UCSD-AML1 (cell line): ENCODE measurements around the gene ZSWIM8.

Experiments used
- DNase-seq: peaks from one replicate; lab custom pipeline; 2025; ENCODE audit not compliant: unreplicated experiment; lab: John Stamatoyannopoulos, UW

Gene ZSWIM8

DNA sequence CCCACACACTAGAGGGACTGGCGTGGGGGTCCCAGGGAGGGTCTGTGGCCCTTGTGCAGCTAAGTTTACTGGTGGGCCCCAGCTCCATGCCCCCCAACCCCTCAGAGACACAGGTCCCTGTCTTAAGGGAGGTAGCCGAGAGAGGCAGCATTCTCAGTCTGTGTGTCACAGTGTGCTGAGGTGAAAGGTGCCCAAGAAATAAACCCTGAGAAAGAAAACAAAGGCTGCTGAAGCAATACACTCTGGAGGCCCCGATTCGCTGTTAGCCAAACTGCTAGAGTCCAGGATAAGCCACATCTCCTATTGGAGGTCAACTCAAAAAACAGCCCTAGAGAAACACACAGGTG lies 54.6 kb downstream of the ZSWIM8 start:
- DNase-seq: no peak

DNA sequence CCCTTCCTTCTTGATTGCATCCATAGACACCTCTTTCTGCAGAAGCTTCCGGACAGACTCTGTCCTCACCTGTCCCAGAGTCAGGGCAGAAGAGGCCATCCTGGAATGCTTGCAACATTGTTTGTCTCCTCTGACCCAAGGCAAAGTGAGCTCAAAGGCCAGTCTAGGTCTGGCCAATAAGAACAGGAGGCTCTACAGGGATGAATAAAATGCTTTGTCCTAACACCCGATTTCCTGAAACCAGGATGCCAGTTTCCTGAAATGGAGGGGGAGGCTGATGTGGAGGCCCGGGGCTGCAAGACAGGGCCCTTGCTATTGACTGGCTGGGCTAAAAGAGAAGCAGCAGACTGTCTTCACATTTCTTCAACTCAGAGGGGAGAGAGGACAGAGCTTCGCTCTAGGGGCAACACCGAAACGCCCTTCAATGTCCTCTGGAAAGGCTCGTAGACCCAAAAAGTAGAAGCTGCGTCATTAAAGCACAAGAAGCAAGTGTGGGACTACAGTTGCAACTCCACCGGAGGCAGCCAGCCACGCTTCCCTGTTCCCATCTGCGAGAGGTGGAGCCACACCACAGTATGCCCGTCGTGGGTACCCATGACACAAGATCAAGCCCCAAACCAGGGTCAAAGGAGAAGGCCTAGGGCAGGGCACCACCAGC lies 55.1 kb downstream of the ZSWIM8 start:
- no peak for DNase-seq

DNA sequence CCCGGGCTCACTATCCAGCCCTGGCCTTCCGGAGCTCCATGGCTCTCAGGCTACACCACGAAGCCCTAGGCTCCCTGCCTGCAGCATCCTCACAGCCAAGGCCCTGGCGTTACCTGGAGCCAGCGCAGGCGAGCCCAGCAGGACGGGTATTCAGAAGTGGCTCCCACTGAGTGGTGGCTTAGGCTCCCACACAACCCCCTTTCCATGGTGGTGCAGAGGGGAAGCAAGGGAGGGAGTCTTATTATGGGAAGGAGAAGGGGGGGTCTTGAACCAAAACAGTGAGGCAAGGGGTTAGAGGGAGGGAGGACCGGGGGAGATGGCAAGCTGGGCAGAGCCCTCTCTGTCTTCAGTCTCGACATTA lies 55.6 kb downstream of the ZSWIM8 start:
- no peak for DNase-seq

DNA sequence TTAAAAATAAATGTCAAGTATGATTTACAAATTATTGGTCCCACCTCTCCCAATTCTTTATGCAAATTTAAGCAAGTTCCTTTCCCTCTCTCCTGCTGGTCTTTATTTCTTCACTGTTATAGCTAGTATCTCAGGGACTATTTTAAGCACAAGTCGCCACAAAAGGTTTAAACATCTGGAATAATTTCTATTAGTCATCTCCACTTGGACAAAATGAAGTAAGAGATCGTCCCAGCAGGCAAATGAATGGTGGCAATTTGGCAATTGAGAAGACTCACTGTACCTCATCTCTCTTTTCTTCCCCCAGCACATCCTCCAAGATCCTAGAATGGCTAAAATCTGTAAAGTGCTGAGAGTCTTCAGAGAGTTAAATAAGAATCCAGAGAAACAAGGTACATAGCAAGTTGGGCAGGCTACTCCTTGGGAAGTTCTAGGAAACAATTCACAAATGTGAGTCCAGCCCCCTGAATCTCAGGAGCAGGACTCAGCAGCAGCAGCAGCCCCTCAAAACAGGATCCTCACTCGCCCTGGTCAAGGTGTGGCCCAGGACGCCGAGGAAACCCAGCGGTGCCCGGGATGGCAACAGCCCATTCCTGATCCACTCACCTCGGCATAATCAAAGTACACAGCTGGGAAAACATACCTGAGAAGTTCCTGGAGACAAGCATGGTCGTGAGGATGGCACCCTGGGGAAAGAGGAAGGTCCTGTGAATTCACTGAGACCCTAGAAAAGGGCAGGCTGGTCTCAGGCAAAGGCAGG lies 56.3 kb downstream of the ZSWIM8 start:
- DNase-seq: no peak

DNA sequence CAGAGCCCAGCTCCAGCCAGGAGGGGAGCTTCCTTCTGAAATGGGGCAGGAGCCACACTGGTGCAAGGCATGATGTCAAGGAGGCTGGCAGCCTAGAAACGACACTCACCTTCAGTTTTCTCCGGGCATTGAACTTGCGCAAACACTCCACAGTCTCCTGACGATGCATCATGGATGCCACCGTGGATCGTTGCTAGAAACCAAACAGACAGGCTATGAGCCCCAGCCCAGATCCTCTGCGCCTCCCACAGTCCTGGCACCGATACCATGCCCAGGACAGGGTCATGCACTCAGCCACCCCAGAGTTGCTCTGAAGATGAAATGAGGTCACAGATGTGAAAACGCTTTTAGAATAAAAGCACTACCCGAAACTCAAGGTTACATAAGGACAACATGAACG lies 56.9 kb downstream of the ZSWIM8 start:
- DNase-seq: no peak

DNA sequence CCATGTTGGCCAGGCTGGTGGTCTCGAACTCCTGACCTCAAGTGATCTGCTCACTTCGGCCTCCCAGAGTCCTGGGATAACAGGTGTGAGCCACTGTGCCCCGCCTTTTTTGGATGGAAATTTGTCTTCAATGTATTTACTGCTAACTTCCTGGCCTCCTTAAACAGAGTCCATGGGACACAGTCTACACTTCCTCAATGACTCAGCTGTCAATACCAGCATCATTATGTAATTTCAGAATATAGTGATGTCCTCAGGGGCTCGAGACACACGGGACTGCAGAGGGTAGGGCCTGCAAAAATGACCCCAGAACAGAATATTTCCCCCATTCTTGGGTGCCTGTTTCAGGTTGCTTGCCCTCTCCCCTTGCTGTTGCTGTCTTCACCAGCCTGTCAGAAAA lies 57.9 kb downstream of the ZSWIM8 start:
- no peak for DNase-seq

DNA sequence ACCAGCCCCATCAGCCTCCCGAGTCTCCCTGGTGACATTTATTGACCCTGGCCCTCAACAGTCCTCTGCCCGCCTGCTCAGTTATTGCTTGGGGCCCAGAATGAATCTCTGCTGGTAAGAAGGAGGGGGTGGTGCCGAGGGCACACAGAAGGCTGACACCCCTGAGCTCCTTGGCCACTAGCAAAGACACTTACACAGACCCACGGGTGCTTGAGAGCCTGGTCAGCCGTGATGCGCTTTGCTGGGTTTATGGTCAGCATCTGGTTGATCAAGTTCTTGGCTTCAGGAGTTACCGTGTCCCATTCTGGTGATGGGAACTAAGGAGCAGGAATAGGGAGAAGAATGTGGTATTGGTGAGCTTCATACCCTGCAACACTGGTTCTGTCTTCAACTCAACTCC lies 61.6 kb downstream of the ZSWIM8 start:
- DNase-seq: no peak

DNA sequence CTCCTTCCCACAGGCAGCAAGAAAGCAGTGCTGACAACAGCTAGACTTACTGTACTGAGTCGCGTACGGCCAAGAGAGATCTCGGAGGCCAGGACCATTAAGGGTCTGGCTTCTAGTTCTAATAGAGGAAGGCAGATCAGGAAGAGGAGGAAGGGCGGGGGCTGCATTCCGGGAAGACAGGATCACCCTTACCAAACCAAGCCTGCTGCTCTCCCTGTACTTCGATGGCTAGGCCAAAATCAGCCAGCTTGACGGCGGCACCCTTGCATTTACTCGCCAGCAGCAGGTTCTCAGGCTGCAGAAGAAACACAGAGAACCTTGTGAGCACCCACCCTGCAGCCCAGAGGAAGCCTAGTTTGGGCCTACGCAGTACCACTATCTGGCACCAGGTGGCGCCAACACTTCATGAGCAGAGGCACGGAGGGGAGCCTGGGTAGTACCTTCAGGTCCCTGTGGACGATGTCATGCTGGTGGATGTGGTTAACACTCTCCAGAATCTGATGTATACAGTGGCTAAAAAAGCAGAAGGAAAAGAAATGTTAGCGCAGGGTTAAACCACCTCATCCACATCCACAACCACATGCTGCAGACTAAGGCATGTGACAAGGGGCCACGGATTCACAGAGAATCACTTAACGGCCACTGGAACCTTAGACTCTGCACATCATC lies 63.5 kb downstream of the ZSWIM8 start:
- DNase-seq: peak; percentile 90

DNA sequence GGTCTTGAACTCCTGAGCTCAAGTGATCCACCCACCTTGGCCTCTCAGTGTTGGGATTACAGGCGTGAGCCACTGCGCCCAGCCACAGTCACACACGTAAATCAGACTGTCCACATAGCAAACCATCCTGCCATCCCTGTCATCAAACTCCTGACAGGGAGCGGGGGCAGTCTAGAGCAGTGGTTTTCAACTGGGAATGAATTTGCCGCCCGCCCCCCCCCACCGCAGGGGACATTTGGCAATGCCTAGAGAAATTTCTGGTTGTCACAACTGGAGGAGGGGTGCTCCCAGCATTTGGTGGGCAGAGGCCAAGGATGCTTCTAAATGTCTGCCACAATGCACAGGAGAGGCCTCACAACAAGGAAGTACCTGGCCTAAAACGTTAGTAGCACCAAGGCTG lies 64.8 kb downstream of the ZSWIM8 start:
- no peak for DNase-seq

DNA sequence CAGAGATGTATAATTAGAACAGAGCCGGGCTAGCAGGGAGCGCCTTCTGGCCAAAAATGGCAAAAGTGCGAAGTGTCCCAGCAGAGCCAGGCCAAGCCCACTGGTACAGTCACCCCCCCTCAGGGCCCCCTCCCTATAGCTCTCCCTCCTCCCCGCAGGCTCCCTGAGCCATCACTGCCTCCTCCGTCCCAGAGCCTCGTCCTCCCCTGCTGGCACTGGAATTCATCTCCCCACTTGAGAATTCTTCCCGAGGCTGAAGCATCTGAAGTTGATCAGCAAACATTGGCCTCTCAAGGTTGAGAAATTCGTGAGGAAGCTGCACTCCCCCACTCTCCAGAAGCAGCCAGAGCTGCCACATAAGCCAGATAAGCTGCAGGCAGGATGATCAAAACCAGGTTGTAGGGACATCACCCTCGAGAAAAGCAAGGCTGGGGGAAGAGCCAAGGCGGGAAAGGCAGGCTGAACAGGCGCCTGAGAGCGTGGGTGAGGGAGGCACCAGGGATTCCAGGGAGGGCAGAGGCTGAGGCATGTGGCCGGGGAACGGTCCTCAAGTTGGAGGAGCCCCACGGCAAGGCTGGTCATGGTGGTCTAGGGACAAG lies 65.6 kb downstream of the ZSWIM8 start:
- DNase-seq: no peak
